NCI-H446 treated with DMSO at 0.1 percent for 48 hours (cell line): ENCODE data around the gene WFDC8.
"Not testable (repeated sequence)": the region's sequence is repeated elsewhere in the genome, so short reads cannot be mapped to it uniquely, and the experiment has no call there.

Experiments used
- DNase-seq: peaks from one replicate; lab custom pipeline; 2025; lab: John Stamatoyannopoulos, UW

The WFDC8 gene

GRCh38 chr20:45579184-45579583, at the start of gene WFDC8:
WFDC8 (minus strand) TSS chr20:45579284; CDS start chr20:45579247, 37 bp downstream.
- DNase-seq, result no peak

GRCh38 chr20:45626540-45626939, 47.5 kb upstream of the WFDC8 start:
- no peak for DNase-seq

- DNase-seq, result no peak
Measured at GRCh38 chr20:45621593-45621992, 42.5 kb upstream of the WFDC8 start.

- DNase-seq, result no peak
Measured at GRCh38 chr20:45617591-45617990, 38.5 kb upstream of the WFDC8 start.

GRCh38 chr20:45612314-45612713, 33.2 kb upstream of the WFDC8 start:
- DNase-seq, result no peak

GRCh38 chr20:45611054-45611453, 32.0 kb upstream of the WFDC8 start:
- DNase-seq, result no peak

- DNase-seq, result no peak
Measured at GRCh38 chr20:45607810-45608209, 28.7 kb upstream of the WFDC8 start.

GRCh38 chr20:45595235-45595634, 16.2 kb upstream of the WFDC8 start:
- DNase-seq, result no peak

GRCh38 chr20:45593498-45593897, 14.4 kb upstream of the WFDC8 start:
- no peak for DNase-seq

GRCh38 chr20:45592574-45593189, 13.6 kb upstream of the WFDC8 start:
- DNase-seq, result no peak

- DNase-seq, result no peak
Measured at GRCh38 chr20:45589725-45590124, 10.6 kb upstream of the WFDC8 start.

- no peak for DNase-seq
Measured at GRCh38 chr20:45588800-45589199, 9.7 kb upstream of the WFDC8 start.

GRCh38 chr20:45585986-45586385, 6.9 kb upstream of the WFDC8 start:
- not testable (repeated sequence) for DNase-seq

GRCh38 chr20:45584294-45584693, 5.2 kb upstream of the WFDC8 start:
- DNase-seq, result not testable (repeated sequence)

- DNase-seq, result no peak
Measured at GRCh38 chr20:45583502-45583901, 4.4 kb upstream of the WFDC8 start.

GRCh38 chr20:45581702-45582101, 2.6 kb upstream of the WFDC8 start:
- DNase-seq, result no peak

- no peak for DNase-seq
Measured at GRCh38 chr20:45578231-45578630, 853 bp downstream of the WFDC8 start.

GRCh38 chr20:45576995-45577394, 2.1 kb downstream of the WFDC8 start:
- DNase-seq, result no peak

- no peak for DNase-seq
Measured at GRCh38 chr20:45575931-45576330, 3.2 kb downstream of the WFDC8 start.

- not testable (repeated sequence) for DNase-seq
Measured at GRCh38 chr20:45569650-45570049, 9.4 kb downstream of the WFDC8 start.

- DNase-seq, result no peak
Measured at GRCh38 chr20:45564760-45565276, 14.3 kb downstream of the WFDC8 start.

GRCh38 chr20:45555198-45555597, 23.9 kb downstream of the WFDC8 start:
- no peak for DNase-seq

- no peak for DNase-seq
Measured at GRCh38 chr20:45552456-45552855, 26.6 kb downstream of the WFDC8 start.

GRCh38 chr20:45550765-45551164, 28.3 kb downstream of the WFDC8 start:
- DNase-seq, result no peak
